Inferior parietal cortex (tissue), 1 donor: Measurements from ENCODE around the gene BEGAIN.

ENCODE experiments used
- DNase-seq: peaks from one replicate; pipeline ENCODE4 v3.0.0-alpha.2; 2016; ENCODE audit errors: extremely low spot score

BEGAIN gene

GRCh38 chr14:100601064-100601463 lies 13.8 kb upstream of the BEGAIN start:
- DNase-seq = no peak

- no peak for DNase-seq
Measured at GRCh38 chr14:100599981-100600380, 12.8 kb upstream of the BEGAIN start.

- DNase-seq = no peak
Measured at GRCh38 chr14:100594625-100594951, 7.4 kb upstream of the BEGAIN start.

GRCh38 chr14:100593751-100594624 lies 6.8 kb upstream of the BEGAIN start:
- no peak for DNase-seq

- DNase-seq = no peak
Measured at GRCh38 chr14:100592972-100593371, 5.8 kb upstream of the BEGAIN start.

GRCh38 chr14:100592461-100592891 lies 5.3 kb upstream of the BEGAIN start:
- no peak for DNase-seq

GRCh38 chr14:100591453-100592371 lies 4.5 kb upstream of the BEGAIN start:
- DNase-seq = no peak

- DNase-seq = no peak
Measured at GRCh38 chr14:100590726-100591452, 3.7 kb upstream of the BEGAIN start.

GRCh38 chr14:100589760-100590469 lies 2.7 kb upstream of the BEGAIN start:
- DNase-seq = no peak

- DNase-seq = no peak
Measured at GRCh38 chr14:100589071-100589759, 2.0 kb upstream of the BEGAIN start.

GRCh38 chr14:100588671-100589070 lies 1.5 kb upstream of the BEGAIN start:
- no peak for DNase-seq

- no peak for DNase-seq
Measured at GRCh38 chr14:100587763-100588411, 670 bp upstream of the BEGAIN start.

- no peak for DNase-seq
Measured at GRCh38 chr14:100586403-100587085, 673 bp downstream of the BEGAIN start.

- no peak for DNase-seq
Measured at GRCh38 chr14:100586153-100586402, 1.1 kb downstream of the BEGAIN start.

GRCh38 chr14:100585448-100586152 lies 1.6 kb downstream of the BEGAIN start:
- DNase-seq = no peak

- no peak for DNase-seq
Measured at GRCh38 chr14:100584056-100585031, 2.9 kb downstream of the BEGAIN start.

- DNase-seq = no peak
Measured at GRCh38 chr14:100583245-100583644, 4.0 kb downstream of the BEGAIN start.

GRCh38 chr14:100582496-100583165 lies 4.6 kb downstream of the BEGAIN start:
- no peak for DNase-seq
